ENCODE measurements around the gene ADSS2.

DNA sequence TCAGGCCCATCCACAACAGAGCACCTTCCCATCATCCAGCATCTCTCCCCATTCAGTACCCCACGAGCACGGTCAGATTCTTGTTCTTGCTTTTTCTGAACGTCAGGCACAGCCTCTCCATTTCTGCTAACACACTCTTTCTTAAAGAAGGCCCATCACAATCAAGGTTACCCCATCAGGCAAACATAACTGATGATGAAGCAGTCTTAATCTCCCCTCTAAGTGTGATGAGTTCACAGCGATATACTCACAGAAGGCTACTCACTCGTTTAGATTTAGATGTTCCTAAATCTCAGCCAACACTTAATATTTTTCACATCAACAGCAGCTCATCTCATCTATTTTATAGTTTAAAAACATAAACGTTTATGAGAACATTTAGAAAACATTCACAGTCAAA, 75.6 kb downstream of the ADSS2 start:
- TF ChIP-seq, protein P1, sequence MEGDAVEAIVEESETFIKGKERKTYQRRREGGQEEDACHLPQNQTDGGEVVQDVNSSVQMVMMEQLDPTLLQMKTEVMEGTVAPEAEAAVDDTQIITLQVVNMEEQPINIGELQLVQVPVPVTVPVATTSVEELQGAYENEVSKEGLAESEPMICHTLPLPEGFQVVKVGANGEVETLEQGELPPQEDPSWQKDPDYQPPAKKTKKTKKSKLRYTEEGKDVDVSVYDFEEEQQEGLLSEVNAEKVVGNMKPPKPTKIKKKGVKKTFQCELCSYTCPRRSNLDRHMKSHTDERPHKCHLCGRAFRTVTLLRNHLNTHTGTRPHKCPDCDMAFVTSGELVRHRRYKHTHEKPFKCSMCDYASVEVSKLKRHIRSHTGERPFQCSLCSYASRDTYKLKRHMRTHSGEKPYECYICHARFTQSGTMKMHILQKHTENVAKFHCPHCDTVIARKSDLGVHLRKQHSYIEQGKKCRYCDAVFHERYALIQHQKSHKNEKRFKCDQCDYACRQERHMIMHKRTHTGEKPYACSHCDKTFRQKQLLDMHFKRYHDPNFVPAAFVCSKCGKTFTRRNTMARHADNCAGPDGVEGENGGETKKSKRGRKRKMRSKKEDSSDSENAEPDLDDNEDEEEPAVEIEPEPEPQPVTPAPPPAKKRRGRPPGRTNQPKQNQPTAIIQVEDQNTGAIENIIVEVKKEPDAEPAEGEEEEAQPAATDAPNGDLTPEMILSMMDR (IDR thresholded peaks at IDR 0.05), result no peak
- TF ChIP-seq POLR2A (IDR thresholded peaks at IDR 0.05) (no peak), EP300 (IDR thresholded peaks at IDR 0.05) (no peak)

Measured in tibial nerve (tissue), 4 donors.